Measurements from ENCODE around the gene NEK5. TPM values are rescaled to one million over a fixed set of nuclear protein-coding genes. Genes with fewer than 3 reads are reported as not detected.

NEK5 gene
- total and polyA plus RNA-seq, 9 donors = 0.13 to 12.4 (median 0.50) TPM; not detected in 1

GRCh38 chr13:52025475-52026245, 103.2 kb downstream of the NEK5 start:
- intact Hi-C loops (cut with DNase I) = no loop called here
- H3K36me3 ChIP-seq = no peaks in the 10 kb centered on the region
- H3K4me3 ChIP-seq = no peak overlapping the region
- H3K9me3 ChIP-seq = peaks cover 0 to 6% of the 10 kb centered on the region in 2 donors
- no peaks in the 10 kb centered on the region for H3K27me3 ChIP-seq
- WGBS, 3 donors = 96 to 97% (median 97%) methylated on average over 8 of the region's 8 CpGs
- TF ChIP-seq POLR2A (IDR thresholded peaks at IDR 0.05) = no peak
- TF ChIP-seq, protein P1, sequence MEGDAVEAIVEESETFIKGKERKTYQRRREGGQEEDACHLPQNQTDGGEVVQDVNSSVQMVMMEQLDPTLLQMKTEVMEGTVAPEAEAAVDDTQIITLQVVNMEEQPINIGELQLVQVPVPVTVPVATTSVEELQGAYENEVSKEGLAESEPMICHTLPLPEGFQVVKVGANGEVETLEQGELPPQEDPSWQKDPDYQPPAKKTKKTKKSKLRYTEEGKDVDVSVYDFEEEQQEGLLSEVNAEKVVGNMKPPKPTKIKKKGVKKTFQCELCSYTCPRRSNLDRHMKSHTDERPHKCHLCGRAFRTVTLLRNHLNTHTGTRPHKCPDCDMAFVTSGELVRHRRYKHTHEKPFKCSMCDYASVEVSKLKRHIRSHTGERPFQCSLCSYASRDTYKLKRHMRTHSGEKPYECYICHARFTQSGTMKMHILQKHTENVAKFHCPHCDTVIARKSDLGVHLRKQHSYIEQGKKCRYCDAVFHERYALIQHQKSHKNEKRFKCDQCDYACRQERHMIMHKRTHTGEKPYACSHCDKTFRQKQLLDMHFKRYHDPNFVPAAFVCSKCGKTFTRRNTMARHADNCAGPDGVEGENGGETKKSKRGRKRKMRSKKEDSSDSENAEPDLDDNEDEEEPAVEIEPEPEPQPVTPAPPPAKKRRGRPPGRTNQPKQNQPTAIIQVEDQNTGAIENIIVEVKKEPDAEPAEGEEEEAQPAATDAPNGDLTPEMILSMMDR (IDR thresholded peaks at IDR 0.05) = no peak
- no peak for TF ChIP-seq EP300 (IDR thresholded peaks at IDR 0.05)
- H3K27ac ChIP-seq = no peak overlapping the region
- no peaks in the 10 kb centered on the region for H3K4me1 ChIP-seq (ENCODE audit: insufficient read depth)
- no peak for DNase-seq

- H3K9me3 ChIP-seq = peaks cover 0 to 6% of the 10 kb centered on the region in 2 donors
- no peak for DNase-seq
- no peak within 1 kb of the TSS for H3K27ac ChIP-seq
- TF ChIP-seq POLR2A (IDR thresholded peaks at IDR 0.05) (no peak), EP300 (IDR thresholded peaks at IDR 0.05) (no peak)
- TF ChIP-seq, protein P1 (IDR thresholded peaks at IDR 0.05) = no peak
- 96 to 98% (median 97%) methylated on average over 3 of the region's 3 CpGs for WGBS, 3 donors
- no peaks in the 10 kb centered on the region for H3K27me3 ChIP-seq
- H3K4me3 ChIP-seq = no peak within 1 kb of the TSS
- no peaks in the 10 kb centered on the region for H3K4me1 ChIP-seq (ENCODE audit: insufficient read depth)
- intact Hi-C loops (cut with DNase I) = no loop called here
- no peaks in the 10 kb centered on the region for H3K36me3 ChIP-seq
Observed at GRCh38 chr13:52024481-52024880, 104.4 kb downstream of the NEK5 start, which contains the start of gene UTP14C. Gene UTP14C (plus strand): TSS chr13:52024691. CDS start chr13:52028805, 4,114 bp downstream.

DNA sequence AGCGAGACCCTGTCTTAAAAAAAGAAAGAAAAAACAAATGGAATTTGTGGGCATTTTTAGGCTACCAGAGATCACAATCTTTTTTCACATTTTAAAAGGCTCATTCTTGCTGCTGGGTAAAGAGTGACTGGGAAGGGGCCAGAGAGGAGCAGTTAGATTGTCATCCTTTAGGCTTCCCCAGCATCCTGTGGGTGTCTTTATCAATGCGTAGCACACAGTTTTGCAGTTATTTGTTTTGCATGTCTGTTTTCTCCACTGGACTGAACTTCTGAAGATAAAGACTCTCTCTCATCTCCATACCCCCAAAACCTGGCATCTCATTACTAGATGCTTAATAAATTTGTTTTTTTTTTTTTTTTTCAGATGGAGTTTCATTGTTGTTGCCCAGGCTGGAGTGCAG, 106.5 kb downstream of the NEK5 start:
- H3K36me3 ChIP-seq = no peaks in the 10 kb centered on the region
- no peak for DNase-seq
- no peaks in the 10 kb centered on the region for H3K27me3 ChIP-seq
- H3K4me3 ChIP-seq = no peak overlapping the region
- peaks cover 0 to 6% of the 10 kb centered on the region in 2 donors for H3K9me3 ChIP-seq
- H3K27ac ChIP-seq = no peak overlapping the region
- WGBS, 3 donors = 95 to 100% (median 98%) methylated on average over 2 of the region's 2 CpGs
- intact Hi-C loops (cut with DNase I) = no loop called here
- TF ChIP-seq EP300 (IDR thresholded peaks at IDR 0.05) = no peak
- TF ChIP-seq POLR2A (IDR thresholded peaks at IDR 0.05) = no peak
- TF ChIP-seq, protein P1 (IDR thresholded peaks at IDR 0.05) = no peak
- H3K4me1 ChIP-seq (ENCODE audit: insufficient read depth) = no peaks in the 10 kb centered on the region

DNA sequence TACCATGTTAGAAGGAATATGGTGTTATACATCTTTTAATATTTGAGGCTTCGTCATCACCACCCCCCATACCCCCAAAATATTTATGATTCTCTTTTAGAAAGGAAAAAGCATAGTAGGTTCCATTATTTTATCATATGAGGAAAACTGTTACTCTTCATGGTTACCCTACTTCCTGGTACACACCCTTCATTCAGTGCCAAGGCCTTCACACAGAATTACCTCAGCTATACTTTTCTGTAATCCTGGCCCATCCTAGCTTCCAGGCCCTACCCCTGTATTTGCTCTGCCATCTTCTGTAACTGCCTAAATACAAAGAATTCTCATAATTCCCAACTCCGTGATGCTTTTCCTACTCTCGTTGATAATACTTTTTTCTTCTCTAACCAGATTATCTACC, 108.7 kb downstream of the NEK5 start:
- DNase-seq = no peak
- TF ChIP-seq EP300 (IDR thresholded peaks at IDR 0.05) (no peak), POLR2A (IDR thresholded peaks at IDR 0.05) (no peak)
- TF ChIP-seq, protein P1 (IDR thresholded peaks at IDR 0.05) = no peak
- 98 to 99% (median 98%) methylated on average over 3 of the region's 3 CpGs for WGBS, 3 donors
- intact Hi-C loops (cut with DNase I) = no loop called here
- no peaks in the 10 kb centered on the region for H3K36me3 ChIP-seq
- no peaks in the 10 kb centered on the region for H3K27me3 ChIP-seq
- H3K9me3 ChIP-seq = no peaks in the 10 kb centered on the region
- H3K4me3 ChIP-seq = no peak overlapping the region
- no peaks in the 10 kb centered on the region for H3K4me1 ChIP-seq (ENCODE audit: insufficient read depth)
- no peak overlapping the region for H3K27ac ChIP-seq
